ENCODE measurements around the gene WSCD1. TPM values are rescaled to one million over a fixed set of nuclear protein-coding genes. Genes with fewer than 3 reads are reported as not detected.

Gene WSCD1
- total RNA-seq, 2 donors from 2014 or later: 0.19 to 0.67 TPM

- no peaks in the 10 kb centered on the region for H3K36me3 Mint-ChIP-seq (ENCODE audit: insufficient read depth in 2 of 2)
- ATAC-seq (replicated peaks in 1 of 2) (no peak), DNase-seq (no peak)
- no peak overlapping the region for H3K4me3 Mint-ChIP-seq
- no peaks in the 10 kb centered on the region for H3K9me3 Mint-ChIP-seq
- H3K27me3 Mint-ChIP-seq (ENCODE audit: low read depth): peaks cover 6% of the 10 kb centered on the region
- no peaks in the 10 kb centered on the region for H3K4me1 Mint-ChIP-seq (ENCODE audit: low read depth)
- no peak overlapping the region for H3K27ac Mint-ChIP-seq
Measured at GRCh38 chr17:6095501-6095900, 25.3 kb downstream of the WSCD1 start.

- ATAC-seq (replicated peaks in 1 of 2): no peak
- no peak overlapping the region for H3K4me3 Mint-ChIP-seq
- H3K27me3 Mint-ChIP-seq (ENCODE audit: low read depth): peaks cover 6% of the 10 kb centered on the region
- H3K9me3 Mint-ChIP-seq: no peaks in the 10 kb centered on the region
- no peak overlapping the region for H3K27ac Mint-ChIP-seq
- DNase-seq: no peak
- no peaks in the 10 kb centered on the region for H3K4me1 Mint-ChIP-seq (ENCODE audit: low read depth)
- H3K36me3 Mint-ChIP-seq (ENCODE audit: insufficient read depth in 2 of 2): no peaks in the 10 kb centered on the region
Measured at GRCh38 chr17:6096201-6097004, 26.2 kb downstream of the WSCD1 start.

GRCh38 chr17:6097005-6097279 lies 26.8 kb downstream of the WSCD1 start:
- DNase-seq (no peak), ATAC-seq (replicated peaks in 1 of 2) (no peak)
- no peaks in the 10 kb centered on the region for H3K9me3 Mint-ChIP-seq
- no peak overlapping the region for H3K4me3 Mint-ChIP-seq
- peaks cover 6% of the 10 kb centered on the region for H3K27me3 Mint-ChIP-seq (ENCODE audit: low read depth)
- H3K36me3 Mint-ChIP-seq (ENCODE audit: insufficient read depth in 2 of 2): no peaks in the 10 kb centered on the region
- H3K27ac Mint-ChIP-seq: no peak overlapping the region
- H3K4me1 Mint-ChIP-seq (ENCODE audit: low read depth): no peaks in the 10 kb centered on the region

- ATAC-seq (replicated peaks in 1 of 2): no peak
- Mint-ChIP-seq H3K27ac (no peak overlapping the region), H3K36me3 (ENCODE audit: insufficient read depth in 2 of 2) (no peaks in the 10 kb centered on the region), H3K4me3 (no peak overlapping the region), H3K4me1 (ENCODE audit: low read depth) (no peaks in the 10 kb centered on the region), H3K27me3 (ENCODE audit: low read depth) (peaks cover 4% of the 10 kb centered on the region), H3K9me3 (no peaks in the 10 kb centered on the region)
- no peak for DNase-seq
Measured at GRCh38 chr17:6098050-6098822, 28.1 kb downstream of the WSCD1 start.

- Mint-ChIP-seq H3K4me3 (no peak overlapping the region), H3K36me3 (ENCODE audit: insufficient read depth in 2 of 2) (no peaks in the 10 kb centered on the region), H3K9me3 (no peaks in the 10 kb centered on the region), H3K27me3 (ENCODE audit: low read depth) (no peaks in the 10 kb centered on the region), H3K27ac (no peak overlapping the region), H3K4me1 (ENCODE audit: low read depth) (no peaks in the 10 kb centered on the region)
- DNase-seq (no peak), ATAC-seq (replicated peaks in 1 of 2) (no peak)
Measured at GRCh38 chr17:6098823-6099180, 28.6 kb downstream of the WSCD1 start.

- Mint-ChIP-seq H3K4me3 (no peak overlapping the region), H3K27ac (no peak overlapping the region), H3K4me1 (ENCODE audit: low read depth) (no peaks in the 10 kb centered on the region), H3K27me3 (ENCODE audit: low read depth) (no peaks in the 10 kb centered on the region), H3K9me3 (no peaks in the 10 kb centered on the region), H3K36me3 (ENCODE audit: insufficient read depth in 2 of 2) (no peaks in the 10 kb centered on the region)
- DNase-seq: no peak
- no peak for ATAC-seq (replicated peaks in 1 of 2)
Measured at GRCh38 chr17:6099492-6099891, 29.3 kb downstream of the WSCD1 start.

- DNase-seq (no peak), ATAC-seq (replicated peaks in 1 of 2) (no peak)
- no peak overlapping the region for H3K27ac Mint-ChIP-seq
- no peaks in the 10 kb centered on the region for H3K9me3 Mint-ChIP-seq
- H3K36me3 Mint-ChIP-seq (ENCODE audit: insufficient read depth in 2 of 2): no peaks in the 10 kb centered on the region
- H3K4me3 Mint-ChIP-seq: no peak overlapping the region
- no peaks in the 10 kb centered on the region for H3K4me1 Mint-ChIP-seq (ENCODE audit: low read depth)
- peaks cover 4% of the 10 kb centered on the region for H3K27me3 Mint-ChIP-seq (ENCODE audit: low read depth)
Measured at GRCh38 chr17:6100146-6100545, 30.0 kb downstream of the WSCD1 start.

- peaks cover 8% of the 10 kb centered on the region for H3K27me3 Mint-ChIP-seq (ENCODE audit: low read depth)
- no peaks in the 10 kb centered on the region for H3K9me3 Mint-ChIP-seq
- H3K36me3 Mint-ChIP-seq (ENCODE audit: insufficient read depth in 2 of 2): no peaks in the 10 kb centered on the region
- ATAC-seq (replicated peaks in 1 of 2): no peak
- no peaks in the 10 kb centered on the region for H3K4me1 Mint-ChIP-seq (ENCODE audit: low read depth)
- no peak overlapping the region for H3K27ac Mint-ChIP-seq
- no peak overlapping the region for H3K4me3 Mint-ChIP-seq
- no peak for DNase-seq
Measured at GRCh38 chr17:6100891-6101500, 30.8 kb downstream of the WSCD1 start.

- no peak for ATAC-seq (replicated peaks in 1 of 2)
- Mint-ChIP-seq H3K9me3 (no peaks in the 10 kb centered on the region), H3K27ac (no peak overlapping the region)
Measured at GRCh38 chr17:6101706-6102105, 31.5 kb downstream of the WSCD1 start.

GRCh38 chr17:6102615-6103014 lies 32.4 kb downstream of the WSCD1 start:
- H3K4me1 Mint-ChIP-seq (ENCODE audit: low read depth): no peaks in the 10 kb centered on the region
- no peaks in the 10 kb centered on the region for H3K36me3 Mint-ChIP-seq (ENCODE audit: insufficient read depth in 2 of 2)
- no peak for DNase-seq
- H3K4me3 Mint-ChIP-seq: no peak overlapping the region
- no peak for ATAC-seq (replicated peaks in 1 of 2)
- peaks cover 21% of the 10 kb centered on the region for H3K27me3 Mint-ChIP-seq (ENCODE audit: low read depth)
- H3K27ac Mint-ChIP-seq: no peak overlapping the region
- H3K9me3 Mint-ChIP-seq: no peaks in the 10 kb centered on the region

More at GRCh38 chr17:6101706-6102105, 31.5 kb downstream of the WSCD1 start:
- H3K4me1 Mint-ChIP-seq (ENCODE audit: low read depth): no peaks in the 10 kb centered on the region
- no peak for DNase-seq
- H3K36me3 Mint-ChIP-seq (ENCODE audit: insufficient read depth in 2 of 2): no peaks in the 10 kb centered on the region
- peaks cover 15% of the 10 kb centered on the region for H3K27me3 Mint-ChIP-seq (ENCODE audit: low read depth)
- H3K4me3 Mint-ChIP-seq: no peak overlapping the region

- H3K27ac Mint-ChIP-seq: no peak overlapping the region
- ATAC-seq (replicated peaks in 1 of 2) (no peak), DNase-seq (no peak)
- H3K27me3 Mint-ChIP-seq (ENCODE audit: low read depth): peaks cover 32% of the 10 kb centered on the region
- H3K9me3 Mint-ChIP-seq: no peaks in the 10 kb centered on the region
- no peaks in the 10 kb centered on the region for H3K36me3 Mint-ChIP-seq (ENCODE audit: insufficient read depth in 2 of 2)
- H3K4me3 Mint-ChIP-seq: no peak overlapping the region
- peaks cover 4% of the 10 kb centered on the region for H3K4me1 Mint-ChIP-seq (ENCODE audit: low read depth)
Measured at GRCh38 chr17:6104956-6105648, 34.9 kb downstream of the WSCD1 start.

- peaks cover 35% of the 10 kb centered on the region for H3K27me3 Mint-ChIP-seq (ENCODE audit: low read depth)
- no peak overlapping the region for H3K27ac Mint-ChIP-seq
- ATAC-seq (replicated peaks in 1 of 2) (no peak), DNase-seq (no peak)
- peaks cover 9% of the 10 kb centered on the region for H3K4me1 Mint-ChIP-seq (ENCODE audit: low read depth)
- H3K9me3 Mint-ChIP-seq: no peaks in the 10 kb centered on the region
- no peaks in the 10 kb centered on the region for H3K36me3 Mint-ChIP-seq (ENCODE audit: insufficient read depth in 2 of 2)
- H3K4me3 Mint-ChIP-seq: no peak overlapping the region
Measured at GRCh38 chr17:6105649-6106007, 35.4 kb downstream of the WSCD1 start.

GRCh38 chr17:6106212-6106611 lies 36.0 kb downstream of the WSCD1 start:
- Mint-ChIP-seq H3K27me3 (ENCODE audit: low read depth) (peaks cover 41% of the 10 kb centered on the region), H3K27ac (no peak overlapping the region), H3K9me3 (no peaks in the 10 kb centered on the region), H3K36me3 (ENCODE audit: insufficient read depth in 2 of 2) (no peaks in the 10 kb centered on the region), H3K4me3 (no peak overlapping the region), H3K4me1 (ENCODE audit: low read depth) (peaks cover 14% of the 10 kb centered on the region)
- DNase-seq (no peak), ATAC-seq (replicated peaks in 1 of 2) (no peak)
